DOHH2 (cell line): Measurements from ENCODE around the gene VPS26B.
A peak's percentile ranks its signal among the peaks of the same experiment; 100 is the strongest.

Experiments used
- CTCF ChIP-seq: fragments of 200-600 bp; sonication (generic); IDR thresholded peaks from one replicate; pipeline ENCODE4 v1.5.1; 2014; ENCODE audit warnings: antibody characterized with exemption, mild to moderate bottlenecking, low read depth, low read length; ENCODE audit not compliant: poor library complexity, severe bottlenecking
- EZH2phosphoT487 ChIP-seq: fragments of 200-600 bp; sonication (generic); IDR thresholded peaks from 2 replicates; pipeline ENCODE4 v1.6.1; 2017; ENCODE audit warnings: borderline replicate concordance, mild to moderate bottlenecking, antibody characterized with exemption, low read length, moderate library complexity, mixed read lengths

- peak; percentile 23 for TF ChIP-seq CTCF
- TF ChIP-seq EZH2phosphoT487 = no peak
Measured at GRCh38 chr11:134270250-134270714, 45.8 kb downstream of the VPS26B start.
